HepG2 (cell line): ENCODE measurements around the gene GNG2. TPM values are rescaled to one million over a fixed set of nuclear protein-coding genes. Genes with fewer than 3 reads are reported as not detected.

ENCODE experiments used
- ATAC-seq: fragments of 200-7000 bp; cut with Tn5 transposase; 3 replicates; pipeline ENCODE4 v1.9.1; 2020; ENCODE audit warnings: mild to moderate bottlenecking, moderate library complexity
- BruUV-seq: library from RNA; stranded (reverse); fragments of 400-500 nt; replicated peaks from 2 replicates; lab custom pipeline; 2021; lab: Mats Ljungman, UMichigan
- CTCF ChIA-PET: fragments of 300-600 bp; formaldehyde crosslinking; extraction: SDS; loops from one replicate; lab custom pipeline; 2021; ENCODE audit warnings: low total read pairs, inconsistent platforms, low intra/inter-chr PET ratio; lab: Yijun Ruan, JAX
- POLR2A ChIA-PET: fragments of 350-600 bp; sonication (Branson Sonifier 250); formaldehyde crosslinking; loops from one replicate; lab custom pipeline; 2020; ENCODE audit warnings: antibody characterized with exemption, inconsistent platforms; lab: Yijun Ruan, JAX
- DNase-seq: peaks from one replicate; pipeline ENCODE4 v3.0.0-alpha.2; 2015; ENCODE audit warnings: low spot score
- FAIRE-seq: peaks from 3 replicates; lab custom pipeline; 2011; peaks lifted over from hg19 to GRCh38; lab: Jason Lieb, UNC
- H2AFZ ChIP-seq: one replicate; pipeline ENCODE4 v1.6.1; 2011; ENCODE audit warnings: low read length, inconsistent platforms
- H3K27ac ChIP-seq: fragments of 300-600 bp; 3 replicates; pipeline ENCODE4 v1.8.0; 2011; ENCODE audit warnings: mixed run types, mild to moderate bottlenecking, mixed read lengths, low read length, inconsistent platforms; ENCODE audit not compliant: insufficient read depth; ENCODE audit errors: extremely low read length
- H3K27me3 ChIP-seq, 2 experiments: fragments of 200-600 bp in 1 of 2; 2 replicates in 1 of 2; 3 replicates in 1 of 2; pipeline versions ENCODE4 v1.6.0 to v1.8.0; 2011; ENCODE audit warnings: low read length in 2 of 2, mild to moderate bottlenecking in 2 of 2, moderate library complexity in 2 of 2, inconsistent platforms in 1 of 2; ENCODE audit not compliant: insufficient read depth in 2 of 2, control insufficient read depth in 1 of 2
- H3K36me3 ChIP-seq, 2 experiments: fragments of 200-600 bp in 1 of 2; replicated peaks in 1 of 2; 2 replicates in 1 of 2; 3 replicates in 1 of 2; pipeline versions ENCODE4 v1.5.1 to v1.8.0; 2011; ENCODE audit warnings: low read length in 2 of 2, inconsistent platforms in 1 of 2; ENCODE audit not compliant: insufficient read depth in 2 of 2, control insufficient read depth in 1 of 2
- H3K4me1 ChIP-seq: 2 replicates; pipeline ENCODE4 v1.5.1; 2012; ENCODE audit warnings: low read length, inconsistent platforms; ENCODE audit not compliant: insufficient read depth
- H3K4me2 ChIP-seq: 2 replicates; pipeline ENCODE4 v1.6.0; 2011; ENCODE audit warnings: low read depth, low read length, inconsistent platforms
- H3K4me3 ChIP-seq, 3 experiments: fragments of 200-600 bp in 1 of 3; sonication (generic), shearing (Covaris generic) in 1 of 3; replicated peaks in 1 of 3; 2 replicates each; pipeline ENCODE4 v1.5.1; 2011 to 2016; ENCODE audit warnings: low read length in 3 of 3, inconsistent platforms in 2 of 3, low read depth in 2 of 3, mild to moderate bottlenecking in 2 of 3, control low read depth in 1 of 3, mixed read lengths in 1 of 3; ENCODE audit not compliant: insufficient read depth in 1 of 3
- H3K79me2 ChIP-seq: one replicate; pipeline ENCODE4 v1.6.1; 2011; ENCODE audit warnings: low read length, inconsistent platforms; ENCODE audit not compliant: insufficient read depth
- H3K9ac ChIP-seq: 2 replicates; pipeline ENCODE4 v1.6.0; 2011; ENCODE audit warnings: mild to moderate bottlenecking, low read depth, low read length, inconsistent platforms; ENCODE audit not compliant: insufficient read depth
- H3K9me3 ChIP-seq: 2 replicates; pipeline ENCODE4 v1.5.1; 2012; ENCODE audit warnings: mild to moderate bottlenecking, low read length
- H4K20me1 ChIP-seq: 2 replicates; pipeline ENCODE4 v1.6.0; 2011; ENCODE audit warnings: inconsistent platforms, mild to moderate bottlenecking, low read length, moderate library complexity; ENCODE audit not compliant: insufficient read depth
- ETV5 ChIP-seq: IDR thresholded peaks from 2 replicates; pipeline ENCODE4 v1.6.1; 2018; ENCODE audit warnings: missing biosample characterization, missing genetic modification reagents, inconsistent platforms, borderline replicate concordance
- HNF4A ChIP-seq: sonication (generic); formaldehyde crosslinking; IDR thresholded peaks from 2 replicates; pipeline ENCODE4 v1.4.0; 2020; ENCODE audit warnings: missing genetic modification reagents
- HNRNPUL1 ChIP-seq: fragments of 200-400 bp; formaldehyde crosslinking; IDR thresholded peaks from 2 replicates; pipeline ENCODE4 v1.6.1; 2017; ENCODE audit warnings: low read depth, mild to moderate bottlenecking, low read length, moderate library complexity
- KDM5A ChIP-seq: fragments of 200-600 bp; sonication (generic); IDR thresholded peaks from 2 replicates; pipeline ENCODE4 v1.7.0; 2018; ENCODE audit warnings: antibody characterized with exemption, mild to moderate bottlenecking, low read length, borderline replicate concordance
- MAFF ChIP-seq: IDR thresholded peaks from 2 replicates; pipeline ENCODE4 v1.6.1; 2011; ENCODE audit warnings: low read depth, low read length, improper control_type of control experiment
- NR2F2 ChIP-seq: IDR thresholded peaks from 2 replicates; pipeline ENCODE4 v1.6.1; 2012; ENCODE audit warnings: low read depth, inconsistent platforms, borderline replicate concordance
- SRSF9 ChIP-seq: fragments of 200-400 bp; formaldehyde crosslinking; IDR thresholded peaks from 2 replicates; pipeline ENCODE4 v1.6.1; 2018; ENCODE audit warnings: borderline replicate concordance, mild to moderate bottlenecking, low read depth, low read length; ENCODE audit not compliant: insufficient read depth, poor library complexity, severe bottlenecking
- TEAD3 ChIP-seq: optimal IDR thresholded peaks from 2 replicates; pipeline ENCODE3; 2016; ENCODE audit warnings: borderline replicate concordance
- ZNF12 ChIP-seq: sonication (generic); formaldehyde crosslinking; IDR thresholded peaks from 2 replicates; pipeline ENCODE4 v1.5.0; 2020; ENCODE audit warnings: missing genetic modification reagents
- ZNF232 ChIP-seq: sonication (generic); formaldehyde crosslinking; IDR thresholded peaks from 2 replicates; pipeline ENCODE4 v1.4.0; 2020; ENCODE audit warnings: missing genetic modification reagents, borderline replicate concordance
- ZNF256 ChIP-seq: sonication (generic); formaldehyde crosslinking; conservative IDR thresholded peaks from 2 replicates; pipeline ENCODE4 v1.4.0; 2020; ENCODE audit warnings: missing genetic modification reagents
- ZNF777 ChIP-seq: sonication (generic); formaldehyde crosslinking; IDR thresholded peaks from 2 replicates; pipeline ENCODE4 v1.4.0; 2020; ENCODE audit warnings: missing genetic modification reagents
- ZNF891 ChIP-seq: sonication (generic); formaldehyde crosslinking; IDR thresholded peaks from 2 replicates; pipeline ENCODE4 v1.5.0; 2020; ENCODE audit warnings: mild to moderate bottlenecking, missing genetic modification reagents
- WGBS: methylation state at CpG from one replicate; pipeline ENCODE4 v1.1.6; 2017; ENCODE audit warnings: low lambda C conversion rate; 5-methylcytosine and 5-hydroxymethylcytosine counted together
- in situ Hi-C: cut with HindIII; loops from 2 replicates; pipeline ENCODE4 v1.10.0; 2017; ENCODE audit warnings: low pct_unique_long_range_greater_than_20kb; ENCODE audit not compliant: extremely low pct_ligation_motif_present
- intact Hi-C: fragments of 100-400 bp; cut with micrococcal nuclease; formaldehyde crosslinking; loops from one replicate; pipeline ENCODE4 v1.10.0; 2022; ENCODE audit not compliant: unreplicated experiment
- polyA plus RNA-seq, 8 experiments: library from polyadenylated mRNA; depleted of rRNA in 3 of 8; stranded (reverse) in 7 of 8; unstranded in 1 of 8; fragments of >200 nt; fragmentation: Illumina TruSeq in 4 of 8; extraction: Trizol in 4 of 8; gene quantifications; 2 replicates each; pipeline versions ENCODE4 v1.2.1 to v1.2.3, GENCODE V29; 2011 to 2016; ENCODE audit warnings: low read depth in 4 of 8, missing spikeins in 1 of 8, mixed read lengths in 1 of 8; ENCODE audit not compliant: insufficient read depth in 1 of 8
- total RNA-seq, 5 experiments: library from RNA; depleted of rRNA; stranded (reverse); fragments of >200 nt; fragmentation: Illumina TruSeq; extraction: Trizol; gene quantifications; 2 replicates each; pipeline ENCODE4 v1.2.3, GENCODE V29; 2016; ENCODE audit warnings: low read depth in 1 of 5
- TF ChIP-seq, protein P1 (sequence below): sonication (generic); formaldehyde crosslinking; IDR thresholded peaks from 2 replicates; pipeline ENCODE4 v1.5.1; 2020; ENCODE audit warnings: mild to moderate bottlenecking, missing genetic modification reagents, moderate library complexity
- TF ChIP-seq, protein P2 (sequence below): sonication (generic); IDR thresholded peaks from 2 replicates; pipeline ENCODE4 v1.6.1; 2016; ENCODE audit warnings: low read depth, borderline replicate concordance
- TF ChIP-seq, protein P3 (sequence below): sonication (generic); formaldehyde crosslinking; IDR thresholded peaks from 2 replicates; pipeline ENCODE4 v1.5.1; 2020; ENCODE audit warnings: missing genetic modification reagents, mild to moderate bottlenecking, borderline replicate concordance
- TF ChIP-seq, protein P4 (sequence below): sonication (generic); formaldehyde crosslinking; IDR thresholded peaks from 2 replicates; pipeline ENCODE4 v1.8.0; 2022; ENCODE audit warnings: missing genetic modification reagents, low read depth, mild to moderate bottlenecking, borderline replicate concordance

GNG2 gene
- total and polyA plus RNA-seq, 2 of the 13 experiments (the other 11 are each of a cell fraction or from before 2014, with no cell fraction given): not detected

DNA sequence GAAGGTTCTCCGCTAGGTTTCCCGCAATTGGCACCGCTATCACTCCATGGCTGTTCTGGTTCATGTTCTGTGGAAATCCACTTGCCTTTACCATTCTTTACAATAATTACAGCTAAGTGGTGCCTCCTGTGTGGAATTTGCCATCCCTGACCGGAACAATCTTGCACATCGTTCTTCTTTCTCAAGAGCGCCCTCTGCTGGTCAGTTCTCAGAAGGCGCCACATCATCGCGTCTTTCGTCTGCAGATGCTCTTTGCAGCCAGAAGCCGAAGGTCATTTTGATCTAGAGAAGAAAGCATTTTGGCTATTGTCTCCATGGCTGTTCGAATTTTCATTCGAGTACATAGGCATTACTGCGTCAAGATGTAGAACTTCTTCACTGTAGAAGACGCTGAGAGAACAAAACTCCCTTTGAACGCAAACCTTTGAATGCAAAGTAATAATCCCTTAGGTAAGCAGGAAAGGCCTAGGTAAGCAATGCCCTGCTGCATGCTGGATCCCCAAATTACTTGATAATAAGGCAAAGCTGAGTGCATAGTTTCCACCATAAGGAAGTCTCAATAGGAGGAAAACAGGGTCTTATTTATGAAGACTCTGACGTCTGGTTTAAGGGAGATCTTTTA is 118.8 kb downstream of the GNG2 start (continued):
- TF ChIP-seq ZNF12: no peak
- TF ChIP-seq ETV5 (CRISPR knock-in tag): peak; percentile 14; the same call in 1 of the 2 replicates
- peak; percentile 32; the same call in 1 of the 2 replicates for TF ChIP-seq HNF4A (CRISPR knock-in tag)
- no peak for TF ChIP-seq HNRNPUL1
- TF ChIP-seq ZNF891: no peak
- TF ChIP-seq TEAD3 (CRISPR knock-in tag): peak; percentile 14
- TF ChIP-seq MAFF: 0 out of 2 replicates have a peak, but pooled peaks have one; percentile 19

DNA sequence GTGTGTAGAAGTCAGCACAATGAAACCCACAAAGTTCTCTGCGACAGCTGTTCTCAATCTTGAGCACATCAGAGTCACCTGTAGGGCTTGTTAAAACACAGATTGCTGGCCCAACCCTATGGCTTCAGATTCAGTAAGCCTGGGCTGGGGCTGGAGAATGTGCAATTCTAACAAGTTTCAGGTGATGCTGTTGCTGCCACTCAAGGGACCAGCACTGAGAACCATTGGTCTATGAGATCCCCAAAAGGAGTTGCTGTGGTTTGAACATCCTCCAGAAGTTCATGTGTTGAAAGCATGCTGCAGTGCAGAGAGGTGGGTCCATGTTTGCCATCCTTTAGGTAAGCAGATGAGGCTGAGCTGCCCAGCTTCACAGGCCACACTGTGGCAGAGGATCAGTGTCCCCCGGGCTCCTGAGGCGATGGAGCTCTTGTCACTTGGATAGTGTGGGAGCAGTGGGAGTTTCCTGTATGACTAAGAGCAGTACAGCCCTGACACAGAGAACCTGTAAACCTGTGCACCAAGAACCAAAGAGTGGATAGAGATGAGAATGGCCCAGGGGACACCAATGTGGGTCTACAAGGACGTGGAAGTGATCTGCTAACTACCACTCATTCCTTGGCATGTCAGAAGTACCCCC is 120.9 kb downstream of the GNG2 start:
- 3% methylated on average over 2 of the region's 4 CpGs for WGBS
- H3K4me3 ChIP-seq: no peak overlapping the region
- no peak for DNase-seq
- no peak overlapping the region for H3K4me2 ChIP-seq
- in situ Hi-C loops: no loop called here
- no peaks in the 10 kb centered on the region for H4K20me1 ChIP-seq
- H2AFZ ChIP-seq: no peak overlapping the region
- H3K36me3 ChIP-seq: no peaks in the 10 kb centered on the region
- no peaks in the 10 kb centered on the region for H3K79me2 ChIP-seq
- intact Hi-C loops: no loop called here
- no peak for ATAC-seq
- POLR2A ChIA-PET: no interaction called here
- H3K4me1 ChIP-seq: no peaks in the 10 kb centered on the region
- FAIRE-seq: no peak
- CTCF ChIA-PET: no interaction called here
- no peaks in the 10 kb centered on the region for H3K9me3 ChIP-seq
- H3K27ac ChIP-seq: no peak overlapping the region
- H3K27me3 ChIP-seq: peaks cover 0 to 19% of the 10 kb centered on the region in 2 experiments; a peak in 3 of 5 replicates
- no peak overlapping the region for H3K9ac ChIP-seq
- BruUV-seq: no TSS peak
- TF ChIP-seq ZNF232 (CRISPR knock-in tag) (no peak), ZNF256 (no peak), ZNF777 (CRISPR knock-in tag) (no peak), KDM5A (no peak), NR2F2 (no peak), SRSF9 (no peak)
- TF ChIP-seq, protein P1, sequence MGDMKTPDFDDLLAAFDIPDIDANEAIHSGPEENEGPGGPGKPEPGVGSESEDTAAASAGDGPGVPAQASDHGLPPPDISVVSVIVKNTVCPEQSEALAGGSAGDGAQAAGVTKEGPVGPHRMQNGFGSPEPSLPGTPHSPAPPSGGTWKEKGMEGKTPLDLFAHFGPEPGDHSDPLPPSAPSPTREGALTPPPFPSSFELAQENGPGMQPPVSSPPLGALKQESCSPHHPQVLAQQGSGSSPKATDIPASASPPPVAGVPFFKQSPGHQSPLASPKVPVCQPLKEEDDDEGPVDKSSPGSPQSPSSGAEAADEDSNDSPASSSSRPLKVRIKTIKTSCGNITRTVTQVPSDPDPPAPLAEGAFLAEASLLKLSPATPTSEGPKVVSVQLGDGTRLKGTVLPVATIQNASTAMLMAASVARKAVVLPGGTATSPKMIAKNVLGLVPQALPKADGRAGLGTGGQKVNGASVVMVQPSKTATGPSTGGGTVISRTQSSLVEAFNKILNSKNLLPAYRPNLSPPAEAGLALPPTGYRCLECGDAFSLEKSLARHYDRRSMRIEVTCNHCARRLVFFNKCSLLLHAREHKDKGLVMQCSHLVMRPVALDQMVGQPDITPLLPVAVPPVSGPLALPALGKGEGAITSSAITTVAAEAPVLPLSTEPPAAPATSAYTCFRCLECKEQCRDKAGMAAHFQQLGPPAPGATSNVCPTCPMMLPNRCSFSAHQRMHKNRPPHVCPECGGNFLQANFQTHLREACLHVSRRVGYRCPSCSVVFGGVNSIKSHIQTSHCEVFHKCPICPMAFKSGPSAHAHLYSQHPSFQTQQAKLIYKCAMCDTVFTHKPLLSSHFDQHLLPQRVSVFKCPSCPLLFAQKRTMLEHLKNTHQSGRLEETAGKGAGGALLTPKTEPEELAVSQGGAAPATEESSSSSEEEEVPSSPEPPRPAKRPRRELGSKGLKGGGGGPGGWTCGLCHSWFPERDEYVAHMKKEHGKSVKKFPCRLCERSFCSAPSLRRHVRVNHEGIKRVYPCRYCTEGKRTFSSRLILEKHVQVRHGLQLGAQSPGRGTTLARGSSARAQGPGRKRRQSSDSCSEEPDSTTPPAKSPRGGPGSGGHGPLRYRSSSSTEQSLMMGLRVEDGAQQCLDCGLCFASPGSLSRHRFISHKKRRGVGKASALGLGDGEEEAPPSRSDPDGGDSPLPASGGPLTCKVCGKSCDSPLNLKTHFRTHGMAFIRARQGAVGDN (CRISPR knock-in tag): no peak
- TF ChIP-seq, protein P2, sequence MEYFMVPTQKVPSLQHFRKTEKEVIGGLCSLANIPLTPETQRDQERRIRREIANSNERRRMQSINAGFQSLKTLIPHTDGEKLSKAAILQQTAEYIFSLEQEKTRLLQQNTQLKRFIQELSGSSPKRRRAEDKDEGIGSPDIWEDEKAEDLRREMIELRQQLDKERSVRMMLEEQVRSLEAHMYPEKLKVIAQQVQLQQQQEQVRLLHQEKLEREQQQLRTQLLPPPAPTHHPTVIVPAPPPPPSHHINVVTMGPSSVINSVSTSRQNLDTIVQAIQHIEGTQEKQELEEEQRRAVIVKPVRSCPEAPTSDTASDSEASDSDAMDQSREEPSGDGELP: no peak
- TF ChIP-seq, protein P3, sequence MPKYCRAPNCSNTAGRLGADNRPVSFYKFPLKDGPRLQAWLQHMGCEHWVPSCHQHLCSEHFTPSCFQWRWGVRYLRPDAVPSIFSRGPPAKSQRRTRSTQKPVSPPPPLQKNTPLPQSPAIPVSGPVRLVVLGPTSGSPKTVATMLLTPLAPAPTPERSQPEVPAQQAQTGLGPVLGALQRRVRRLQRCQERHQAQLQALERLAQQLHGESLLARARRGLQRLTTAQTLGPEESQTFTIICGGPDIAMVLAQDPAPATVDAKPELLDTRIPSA: no peak
- TF ChIP-seq, protein P4, sequence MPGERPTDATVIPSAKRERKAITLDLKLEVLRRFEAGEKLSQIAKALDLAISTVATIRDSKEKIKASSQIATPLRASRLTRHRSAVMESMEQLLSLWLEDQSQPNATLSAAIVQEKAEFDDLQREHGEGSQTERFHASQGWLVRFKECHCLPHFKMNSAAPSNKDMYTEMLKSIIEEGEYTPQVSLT (CRISPR knock-in tag): no peak
